ENCODE data around the gene PAPPA2.
A peak's percentile ranks its signal among the peaks of the same experiment; 100 is the strongest.

Gene PAPPA2

GRCh38 chr1:176876966-176877515 lies 414.1 kb downstream of the PAPPA2 start:
- Histone ChIP-seq H3K27ac (ENCODE audit: extremely low read depth, low read depth, low read length) (no peak overlapping the region), H3K4me1 (ENCODE audit: control insufficient read depth, insufficient read depth, low read length) (no peaks in the 10 kb centered on the region)
- POLR2A ChIA-PET: no interaction called here

GRCh38 chr1:176877557-176877956 lies 414.6 kb downstream of the PAPPA2 start:
- no peaks in the 10 kb centered on the region for H3K36me3 ChIP-seq (ENCODE audit: control insufficient read depth in 2 of 2, insufficient read depth in 1 of 2, low read length in 2 of 2)
- TF ChIP-seq ZNF121 (tag by site-specific recombination; IDR thresholded peaks at IDR 0.05): no peak
- TF ChIP-seq ZNF280C (tag by site-specific recombination; IDR thresholded peaks at IDR 0.05): no peak
- TF ChIP-seq ZIC2 (tag by site-specific recombination; IDR thresholded peaks at IDR 0.05): peak; percentile 49; the same call in 1 of the 2 replicates
- no peak for TF ChIP-seq SETDB1 (IDR thresholded peaks at IDR 0.05; ENCODE audit: insufficient read length, low read length)
- H3K27ac ChIP-seq (ENCODE audit: extremely low read depth, low read depth, low read length): no peak overlapping the region
- no peaks in the 10 kb centered on the region for H3K9me3 ChIP-seq (ENCODE audit: control insufficient read depth, insufficient read depth, low read depth, low read length)
- H3K4me3 ChIP-seq (ENCODE audit: low read depth, low read length): no peak overlapping the region
- H3K4me1 ChIP-seq (ENCODE audit: control insufficient read depth, insufficient read depth, low read length): no peaks in the 10 kb centered on the region
- CTCF ChIA-PET: interaction anchor here (0.5 to 0.7 kb wide), 2 partner anchors 82 to 455 kb away, joined by 3 read pairs; no protein-coding TSS in a partner anchor
- POLR2A ChIA-PET: no interaction called here

More at GRCh38 chr1:176876966-176877515, 414.1 kb downstream of the PAPPA2 start:
- H3K9me3 ChIP-seq (ENCODE audit: control insufficient read depth, insufficient read depth, low read depth, low read length): no peaks in the 10 kb centered on the region
- H3K4me3 ChIP-seq (ENCODE audit: low read depth, low read length): no peak overlapping the region
- no peaks in the 10 kb centered on the region for H3K36me3 ChIP-seq (ENCODE audit: control insufficient read depth in 2 of 2, insufficient read depth in 1 of 2, low read length in 2 of 2)
- CTCF ChIA-PET: interaction anchor here (0.7 kb wide), 1 partner anchor 82 kb away, joined by 3 read pairs; no protein-coding TSS in a partner anchor
- TF ChIP-seq ZNF416 (tag by site-specific recombination; IDR thresholded peaks at IDR 0.05) (no peak), ZNF324 (tag by site-specific recombination; IDR thresholded peaks at IDR 0.05) (no peak), ZSCAN23 (tag by site-specific recombination; IDR thresholded peaks at IDR 0.05) (no peak), ZNF248 (tag by site-specific recombination; IDR thresholded peaks at IDR 0.05) (no peak), ZNF133 (tag by site-specific recombination; IDR thresholded peaks at IDR 0.05) (no peak), SP7 (tag by site-specific recombination; IDR thresholded peaks at IDR 0.05) (no peak), ZNF266 (tag by site-specific recombination; IDR thresholded peaks at IDR 0.05; ENCODE audit: low read depth) (no peak), ZNF513 (tag by site-specific recombination; IDR thresholded peaks at IDR 0.05) (no peak), ZNF544 (tag by site-specific recombination; IDR thresholded peaks at IDR 0.05) (no peak), ZBTB6 (tag by site-specific recombination; IDR thresholded peaks at IDR 0.05) (no peak), ELK4 (IDR thresholded peaks at IDR 0.05; ENCODE audit: borderline replicate concordance, low read depth, low read length) (no peak), OSR2 (tag by site-specific recombination; IDR thresholded peaks at IDR 0.05) (no peak), PRDM4 (tag by site-specific recombination; IDR thresholded peaks at IDR 0.05) (no peak)
